Measurements from ENCODE around the gene PCSK2. TPM values are rescaled to one million over a fixed set of nuclear protein-coding genes. Genes with fewer than 3 reads are reported as not detected.

Gene PCSK2
- total and polyA plus RNA-seq, 2 donors (not counting 3 experiments of a cell fraction or from before 2014, with no cell fraction given): not detected

DNA sequence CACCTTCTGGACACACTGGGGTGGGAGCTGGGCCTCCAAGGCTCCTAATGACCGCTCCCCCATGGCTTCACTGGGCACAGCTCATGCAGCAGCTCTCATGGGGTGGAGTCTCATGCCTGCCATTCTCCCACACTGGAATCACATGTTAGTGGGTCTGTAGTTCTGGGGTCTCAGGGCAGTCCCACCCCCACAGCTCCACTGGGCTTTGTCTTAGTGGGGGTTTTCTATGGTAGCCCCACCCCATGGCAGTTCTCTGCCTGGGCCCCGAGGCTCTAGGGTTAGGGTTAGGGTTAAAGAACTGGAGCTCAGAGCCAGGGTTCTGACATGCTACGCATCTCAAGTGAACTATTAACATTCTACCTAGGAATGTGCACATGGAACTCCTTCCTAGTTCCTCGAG, 139.0 kb downstream of the PCSK2 start:
- Histone ChIP-seq H3K4me3 (replicated peaks in 1 of 3; ENCODE audit: insufficient read depth in 1 of 3, low read depth in 1 of 3, low read length in 3 of 3) (no peak overlapping the region), H3K9ac (replicated peaks; ENCODE audit: extremely low read depth, insufficient read depth, low read length) (no peak overlapping the region), H3K9me1 (replicated peaks; ENCODE audit: control insufficient read depth, extremely low read depth, insufficient read depth, low read length) (no peaks in the 10 kb centered on the region), H3K9me3 (replicated peaks; ENCODE audit: control insufficient read depth, insufficient read depth, low read length) (no peaks in the 10 kb centered on the region), H2AFZ (ENCODE audit: low read depth, low read length) (no peak overlapping the region), H3K27me3 (ENCODE audit: control insufficient read depth in 2 of 2, insufficient read depth in 2 of 2, low read length in 2 of 2) (no peaks in the 10 kb centered on the region), H3K4me1 (ENCODE audit: control insufficient read depth, extremely low read depth, insufficient read depth, low read length) (no peaks in the 10 kb centered on the region), H3K36me3 (ENCODE audit: control insufficient read depth in 2 of 2, extremely low read depth in 1 of 2, insufficient read depth in 2 of 2, low read length in 2 of 2) (no peaks in the 10 kb centered on the region), H3K79me2 (ENCODE audit: control insufficient read depth, insufficient read depth, low read length) (no peaks in the 10 kb centered on the region), H3K4me2 (ENCODE audit: insufficient read depth, low read length) (no peak overlapping the region), H4K20me1 (replicated peaks; ENCODE audit: control insufficient read depth, extremely low read depth, insufficient read depth, low read length) (no peaks in the 10 kb centered on the region), H3K27ac (ENCODE audit: insufficient read depth, low read depth, low read length) (no peak overlapping the region)
- intact Hi-C loops (cut with micrococcal nuclease): no loop called here
- BruUV-seq (replicated peaks): no TSS peak
- FAIRE-seq: no peak
- TF ChIP-seq JUN (IDR thresholded peaks at IDR 0.05; ENCODE audit: borderline replicate concordance, insufficient read depth, insufficient read length, low read depth) (no peak), GATA2 (IDR thresholded peaks at IDR 0.05; ENCODE audit: insufficient read depth, insufficient read length, low read depth, low read length) (no peak), POLR2A (IDR thresholded peaks at IDR 0.05; ENCODE audit: low read depth, low read length) (no peak)
- TF ChIP-seq, protein P1, sequence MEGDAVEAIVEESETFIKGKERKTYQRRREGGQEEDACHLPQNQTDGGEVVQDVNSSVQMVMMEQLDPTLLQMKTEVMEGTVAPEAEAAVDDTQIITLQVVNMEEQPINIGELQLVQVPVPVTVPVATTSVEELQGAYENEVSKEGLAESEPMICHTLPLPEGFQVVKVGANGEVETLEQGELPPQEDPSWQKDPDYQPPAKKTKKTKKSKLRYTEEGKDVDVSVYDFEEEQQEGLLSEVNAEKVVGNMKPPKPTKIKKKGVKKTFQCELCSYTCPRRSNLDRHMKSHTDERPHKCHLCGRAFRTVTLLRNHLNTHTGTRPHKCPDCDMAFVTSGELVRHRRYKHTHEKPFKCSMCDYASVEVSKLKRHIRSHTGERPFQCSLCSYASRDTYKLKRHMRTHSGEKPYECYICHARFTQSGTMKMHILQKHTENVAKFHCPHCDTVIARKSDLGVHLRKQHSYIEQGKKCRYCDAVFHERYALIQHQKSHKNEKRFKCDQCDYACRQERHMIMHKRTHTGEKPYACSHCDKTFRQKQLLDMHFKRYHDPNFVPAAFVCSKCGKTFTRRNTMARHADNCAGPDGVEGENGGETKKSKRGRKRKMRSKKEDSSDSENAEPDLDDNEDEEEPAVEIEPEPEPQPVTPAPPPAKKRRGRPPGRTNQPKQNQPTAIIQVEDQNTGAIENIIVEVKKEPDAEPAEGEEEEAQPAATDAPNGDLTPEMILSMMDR (IDR thresholded peaks at IDR 0.05; ENCODE audit: extremely low read depth in 1 of 2, insufficient read depth in 1 of 2, low read depth in 1 of 2, low read length in 2 of 2): no peak
- TF ChIP-seq, protein P2, sequence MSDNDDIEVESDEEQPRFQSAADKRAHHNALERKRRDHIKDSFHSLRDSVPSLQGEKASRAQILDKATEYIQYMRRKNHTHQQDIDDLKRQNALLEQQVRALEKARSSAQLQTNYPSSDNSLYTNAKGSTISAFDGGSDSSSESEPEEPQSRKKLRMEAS (IDR thresholded peaks at IDR 0.05; ENCODE audit: insufficient read depth, insufficient read length): no peak
- POLR2A ChIA-PET: no interaction called here
- no peak for DNase-seq (ENCODE audit: low read depth, low spot score)
- dilution Hi-C loops (cut with MboI; ENCODE audit: extremely low pct_ligation_motif_present, low sequenced_read_pairs): no loop called here
- CTCF ChIA-PET: no interaction called here

DNA sequence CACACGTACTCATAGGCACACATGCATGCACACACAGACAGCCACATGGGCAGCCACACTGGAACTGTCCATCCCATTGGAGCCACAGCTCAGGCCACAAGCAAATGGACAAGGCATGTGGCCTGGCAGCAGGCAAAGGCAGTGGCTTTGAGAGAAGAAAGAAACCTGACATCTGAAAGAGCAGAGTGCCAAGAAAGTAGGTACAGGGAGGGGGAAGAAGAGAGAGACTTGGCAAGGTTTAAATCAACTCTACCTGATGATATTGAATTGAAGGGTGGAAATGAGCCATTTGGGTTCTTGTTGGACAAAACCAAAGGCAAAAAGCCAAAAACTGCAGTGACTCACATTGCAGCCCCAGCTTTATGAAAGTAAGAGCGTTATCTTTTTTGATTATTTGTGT, 142.7 kb downstream of the PCSK2 start:
- no peak overlapping the region for H3K9ac ChIP-seq (replicated peaks; ENCODE audit: extremely low read depth, insufficient read depth, low read length)
- H3K36me3 ChIP-seq (ENCODE audit: control insufficient read depth in 2 of 2, extremely low read depth in 1 of 2, insufficient read depth in 2 of 2, low read length in 2 of 2): no peaks in the 10 kb centered on the region
- no TSS peak for BruUV-seq (replicated peaks)
- FAIRE-seq: no peak
- POLR2A ChIA-PET: no interaction called here
- dilution Hi-C loops (cut with MboI; ENCODE audit: extremely low pct_ligation_motif_present, low sequenced_read_pairs): no loop called here
- H4K20me1 ChIP-seq (replicated peaks; ENCODE audit: control insufficient read depth, extremely low read depth, insufficient read depth, low read length): no peaks in the 10 kb centered on the region
- H3K9me3 ChIP-seq (replicated peaks; ENCODE audit: control insufficient read depth, insufficient read depth, low read length): no peaks in the 10 kb centered on the region
- H3K79me2 ChIP-seq (ENCODE audit: control insufficient read depth, insufficient read depth, low read length): no peaks in the 10 kb centered on the region
- H3K4me1 ChIP-seq (ENCODE audit: control insufficient read depth, extremely low read depth, insufficient read depth, low read length): no peaks in the 10 kb centered on the region
- no peak overlapping the region for H3K4me2 ChIP-seq (ENCODE audit: insufficient read depth, low read length)
- H3K9me1 ChIP-seq (replicated peaks; ENCODE audit: control insufficient read depth, extremely low read depth, insufficient read depth, low read length): no peaks in the 10 kb centered on the region
- H3K4me3 ChIP-seq (replicated peaks in 1 of 3; ENCODE audit: insufficient read depth in 1 of 3, low read depth in 1 of 3, low read length in 3 of 3): no peak overlapping the region
- H3K27ac ChIP-seq (ENCODE audit: insufficient read depth, low read depth, low read length): no peak overlapping the region
- CTCF ChIA-PET: no interaction called here
- intact Hi-C loops (cut with micrococcal nuclease): no loop called here
- TF ChIP-seq JUN (IDR thresholded peaks at IDR 0.05; ENCODE audit: borderline replicate concordance, insufficient read depth, insufficient read length, low read depth) (no peak), MYC (IDR thresholded peaks at IDR 0.05; ENCODE audit: low read depth, low read length) (no peak), POLR2A (IDR thresholded peaks at IDR 0.05; ENCODE audit: low read depth, low read length) (no peak), EZH2 (IDR thresholded peaks at IDR 0.05; ENCODE audit: borderline replicate concordance, low read depth, low read length, severe bottlenecking) (no peak), GATA2 (IDR thresholded peaks at IDR 0.05; ENCODE audit: insufficient read depth, insufficient read length, low read depth, low read length) (no peak), POLR2AphosphoS5 (IDR thresholded peaks at IDR 0.05; ENCODE audit: insufficient read depth, low read depth, low read length) (no peak), FOS (IDR thresholded peaks at IDR 0.05; ENCODE audit: borderline replicate concordance, insufficient read depth, low read length) (no peak)
- TF ChIP-seq, protein P2 (IDR thresholded peaks at IDR 0.05; ENCODE audit: insufficient read depth, insufficient read length): no peak
- TF ChIP-seq, protein P1 (IDR thresholded peaks at IDR 0.05; ENCODE audit: extremely low read depth in 1 of 2, insufficient read depth in 1 of 2, low read depth in 1 of 2, low read length in 2 of 2): no peak
- no peak overlapping the region for H2AFZ ChIP-seq (ENCODE audit: low read depth, low read length)
- H3K27me3 ChIP-seq (ENCODE audit: control insufficient read depth in 2 of 2, insufficient read depth in 2 of 2, low read length in 2 of 2): no peaks in the 10 kb centered on the region
- no peak for DNase-seq (ENCODE audit: low read depth, low spot score)

All from endothelial cell of umbilical vein (primary cell).